Measurements from ENCODE around the gene PCSK5. TPM values are rescaled to one million over a fixed set of nuclear protein-coding genes. Genes with fewer than 3 reads are reported as not detected.
A peak's percentile ranks its signal among the peaks of the same experiment; 100 is the strongest.

PCSK5 gene
- total and polyA plus RNA-seq, 7 experiments from 2014 or later: 5.2 to 35.0 (median 19.1) TPM

DNA sequence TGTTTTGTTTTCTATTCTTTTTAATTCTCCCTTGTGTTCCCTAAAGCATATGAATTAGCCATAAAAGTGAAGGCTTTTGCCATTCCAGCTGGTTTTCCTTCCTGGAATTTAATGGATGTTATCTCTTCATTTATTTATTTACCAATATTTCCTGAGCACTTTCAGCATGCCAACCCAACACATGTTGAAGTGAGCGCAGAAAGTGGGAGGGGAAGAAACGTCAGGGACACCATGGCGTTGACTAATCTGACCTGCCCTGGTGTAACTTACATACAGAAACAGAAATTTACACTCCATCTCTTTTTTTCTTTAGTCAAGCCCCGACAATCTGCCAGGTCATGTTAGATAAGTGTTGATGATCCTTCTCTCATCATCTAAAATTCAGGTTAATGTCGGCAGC, 247.5 kb downstream of the PCSK5 start:
- H3K36me3 Mint-ChIP-seq: peaks cover 0 to 48% (median 26%) of the 10 kb centered on the region in 5 donors
- H3K4me1 ChIP-seq (ENCODE audit: control insufficient read depth in 2 of 2, insufficient read depth in 2 of 2, low read length in 2 of 2): no peaks in the 10 kb centered on the region
- no peak overlapping the region for H3K4me3 Mint-ChIP-seq
- DNase-seq: no peak
- no peaks in the 10 kb centered on the region for H3K36me3 ChIP-seq (ENCODE audit: control insufficient read depth in 2 of 3, insufficient read depth in 3 of 3, low read length in 3 of 3)
- no peaks in the 10 kb centered on the region for H3K27me3 ChIP-seq (ENCODE audit: control insufficient read depth in 2 of 2, insufficient read depth in 2 of 2, low read length in 2 of 2)
- H3K27ac Mint-ChIP-seq: peak overlapping the region in 1 of 9 donors; percentile 2
- CTCF ChIA-PET: no interaction called here
- no peak for ATAC-seq
- no peak overlapping the region for H3K27ac ChIP-seq (ENCODE audit: low read depth, low read length)
- no peaks in the 10 kb centered on the region for H3K27me3 Mint-ChIP-seq
- intact Hi-C loops (cut with micrococcal nuclease): no loop called here
- H3K9me3 Mint-ChIP-seq: no peaks in the 10 kb centered on the region
- peaks cover 4 to 27% (median 15%) of the 10 kb centered on the region in 7 donors for H3K4me1 Mint-ChIP-seq
- no peaks in the 10 kb centered on the region for H3K9me3 ChIP-seq (ENCODE audit: control insufficient read depth in 2 of 3, low read length in 3 of 3)
- POLR2A ChIA-PET: interaction anchor here (0.7 kb wide), 1 partner anchor 178 kb away, joined by 3 read pairs; no protein-coding TSS in a partner anchor
- H3K4me3 ChIP-seq (ENCODE audit: low read length): no peak overlapping the region

DNA sequence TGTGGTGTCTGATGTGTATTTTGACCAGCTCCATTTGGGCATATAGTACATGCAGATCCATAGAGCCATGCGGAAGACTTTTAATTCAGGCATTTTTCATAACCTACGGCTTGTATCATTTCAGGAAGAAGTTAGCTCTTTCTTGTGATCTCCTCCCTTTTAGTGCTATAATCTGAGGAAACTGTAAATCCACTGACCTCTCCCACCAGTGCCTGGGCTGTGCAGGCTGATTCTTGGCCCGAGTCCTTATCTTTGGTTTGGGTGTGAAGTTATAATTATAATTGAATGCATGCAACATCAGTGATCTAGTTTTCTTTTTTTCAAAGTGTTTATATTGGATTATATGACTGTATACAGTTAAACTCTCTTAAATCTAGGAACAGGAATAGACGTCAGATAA, 247.9 kb downstream of the PCSK5 start:
- DNase-seq (no peak), ATAC-seq (no peak)
- H3K4me3 ChIP-seq (ENCODE audit: low read length): no peak overlapping the region
- ChIA-PET CTCF (no interaction called here), POLR2A (no interaction called here)
- intact Hi-C loops (cut with micrococcal nuclease): no loop called here
- no peaks in the 10 kb centered on the region for H3K27me3 Mint-ChIP-seq
- H3K27me3 ChIP-seq (ENCODE audit: control insufficient read depth in 2 of 2, insufficient read depth in 2 of 2, low read length in 2 of 2): no peaks in the 10 kb centered on the region
- H3K4me3 Mint-ChIP-seq: no peak overlapping the region
- peaks cover 4 to 29% (median 13%) of the 10 kb centered on the region in 7 donors for H3K4me1 Mint-ChIP-seq
- no peaks in the 10 kb centered on the region for H3K36me3 ChIP-seq (ENCODE audit: control insufficient read depth in 2 of 3, insufficient read depth in 3 of 3, low read length in 3 of 3)
- H3K4me1 ChIP-seq (ENCODE audit: control insufficient read depth in 2 of 2, insufficient read depth in 2 of 2, low read length in 2 of 2): no peaks in the 10 kb centered on the region
- no peaks in the 10 kb centered on the region for H3K9me3 ChIP-seq (ENCODE audit: control insufficient read depth in 2 of 3, low read length in 3 of 3)
- peaks cover 0 to 44% (median 22%) of the 10 kb centered on the region in 5 donors for H3K36me3 Mint-ChIP-seq
- peak overlapping the region in 1 of 9 donors; percentile 2 for H3K27ac Mint-ChIP-seq
- no peaks in the 10 kb centered on the region for H3K9me3 Mint-ChIP-seq
- H3K27ac ChIP-seq (ENCODE audit: low read depth, low read length): no peak overlapping the region

DNA sequence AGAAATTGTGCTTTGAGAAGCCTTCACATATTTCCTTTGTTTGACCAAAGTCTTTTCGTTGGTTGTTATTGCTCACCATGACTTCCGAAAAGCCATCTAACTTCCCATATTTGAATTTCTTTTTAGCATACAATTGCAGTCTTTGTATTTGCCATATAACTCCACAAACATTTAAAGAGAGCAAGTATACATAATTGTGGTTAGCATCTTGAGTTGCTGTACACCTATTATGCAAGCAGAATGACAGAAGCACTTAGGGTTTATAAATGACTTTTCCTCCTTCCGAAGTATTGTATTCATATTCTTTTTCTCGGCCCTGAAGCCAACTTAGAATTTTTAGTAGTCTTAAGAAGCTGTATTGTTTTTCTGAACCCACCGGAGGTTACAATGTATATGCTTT, 253.4 kb downstream of the PCSK5 start:
- no peak overlapping the region for H3K4me3 ChIP-seq (ENCODE audit: low read length)
- Mint-ChIP-seq H3K4me1 (peaks cover 0 to 27% (median 8%) of the 10 kb centered on the region in 7 donors), H3K4me3 (no peak overlapping the region), H3K27ac (no peak overlapping the region), H3K36me3 (peaks cover 0 to 42% (median 21%) of the 10 kb centered on the region in 5 donors), H3K9me3 (peaks cover 0 to 2% (median 0%) of the 10 kb centered on the region in 11 donors), H3K27me3 (no peaks in the 10 kb centered on the region)
- no peak overlapping the region for H3K27ac ChIP-seq (ENCODE audit: low read depth, low read length)
- ChIA-PET POLR2A (no interaction called here), CTCF (interaction anchor here (0.5 kb wide), 1 partner anchor 277 kb away, joined by 3 read pairs; no protein-coding TSS in a partner anchor)
- DNase-seq (no peak), ATAC-seq (no peak)
- no peaks in the 10 kb centered on the region for H3K36me3 ChIP-seq (ENCODE audit: control insufficient read depth in 2 of 3, insufficient read depth in 3 of 3, low read length in 3 of 3)
- intact Hi-C loops (cut with micrococcal nuclease): no loop called here
- H3K4me1 ChIP-seq (ENCODE audit: control insufficient read depth in 2 of 2, insufficient read depth in 2 of 2, low read length in 2 of 2): no peaks in the 10 kb centered on the region
- no peaks in the 10 kb centered on the region for H3K9me3 ChIP-seq (ENCODE audit: control insufficient read depth in 2 of 3, low read length in 3 of 3)
- H3K27me3 ChIP-seq (ENCODE audit: control insufficient read depth in 2 of 2, insufficient read depth in 2 of 2, low read length in 2 of 2): no peaks in the 10 kb centered on the region

DNA sequence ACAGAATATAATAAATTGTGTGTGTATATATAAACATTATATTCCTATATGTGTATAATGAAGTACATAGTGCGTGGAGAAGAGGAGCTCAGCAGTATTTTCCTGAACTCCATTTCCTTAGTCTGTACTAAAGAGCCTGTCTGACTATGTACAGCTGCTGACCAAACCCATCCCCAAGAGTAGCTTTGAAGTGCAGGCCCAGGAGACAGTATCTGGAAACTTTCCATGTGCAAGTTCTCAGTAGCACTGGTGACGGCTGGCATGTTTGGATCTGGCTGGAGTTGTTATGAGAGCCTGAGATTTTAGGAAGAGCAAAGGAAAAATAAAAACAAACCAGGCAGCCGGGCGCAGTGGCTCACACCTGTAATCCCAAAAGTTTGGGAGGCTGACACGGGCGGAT, 259.5 kb downstream of the PCSK5 start:
- Mint-ChIP-seq H3K4me3 (no peak overlapping the region), H3K36me3 (peaks cover 0 to 38% (median 12%) of the 10 kb centered on the region in 5 donors), H3K27me3 (no peaks in the 10 kb centered on the region), H3K4me1 (peaks cover 0 to 14% (median 12%) of the 10 kb centered on the region in 7 donors), H3K9me3 (peaks cover 0 to 2% (median 0%) of the 10 kb centered on the region in 11 donors), H3K27ac (peak overlapping the region in 1 of 9 donors; percentile 74)
- no peaks in the 10 kb centered on the region for H3K9me3 ChIP-seq (ENCODE audit: control insufficient read depth in 2 of 3, low read length in 3 of 3)
- no peak overlapping the region for H3K27ac ChIP-seq (ENCODE audit: low read depth, low read length)
- no peaks in the 10 kb centered on the region for H3K4me1 ChIP-seq (ENCODE audit: control insufficient read depth in 2 of 2, insufficient read depth in 2 of 2, low read length in 2 of 2)
- H3K36me3 ChIP-seq (ENCODE audit: control insufficient read depth in 2 of 3, insufficient read depth in 3 of 3, low read length in 3 of 3): no peaks in the 10 kb centered on the region
- H3K4me3 ChIP-seq (ENCODE audit: low read length): no peak overlapping the region
- no peak for ATAC-seq
- ChIA-PET CTCF (no interaction called here), POLR2A (no interaction called here)
- no peak for DNase-seq
- H3K27me3 ChIP-seq (ENCODE audit: control insufficient read depth in 2 of 2, insufficient read depth in 2 of 2, low read length in 2 of 2): no peaks in the 10 kb centered on the region
- intact Hi-C loops (cut with micrococcal nuclease): no loop called here

DNA sequence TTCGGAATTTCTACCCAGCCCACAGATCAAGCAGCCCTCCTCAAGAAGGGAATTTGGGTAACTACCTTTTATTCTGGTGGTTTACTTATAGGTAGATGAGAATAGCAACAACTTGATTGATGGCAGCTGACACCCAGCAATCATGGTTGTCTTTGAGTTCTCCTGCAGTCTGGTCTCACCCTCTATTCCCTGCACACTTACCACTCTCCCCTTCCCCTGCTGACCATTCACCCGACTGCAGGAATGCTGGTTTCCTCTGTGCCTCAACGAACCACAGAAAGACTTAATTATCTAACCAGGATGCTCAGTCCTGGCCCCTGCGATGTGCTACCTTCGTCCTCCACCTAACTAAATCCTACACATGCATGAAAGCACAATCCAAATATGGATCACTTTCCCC, 260.8 kb downstream of the PCSK5 start:
- Mint-ChIP-seq H3K9me3 (peaks cover 0 to 2% (median 0%) of the 10 kb centered on the region in 11 donors), H3K27ac (no peak overlapping the region), H3K36me3 (peaks cover 0 to 37% (median 12%) of the 10 kb centered on the region in 5 donors), H3K4me1 (peaks cover 0 to 19% (median 12%) of the 10 kb centered on the region in 7 donors), H3K4me3 (no peak overlapping the region), H3K27me3 (no peaks in the 10 kb centered on the region)
- H3K9me3 ChIP-seq (ENCODE audit: control insufficient read depth in 2 of 3, low read length in 3 of 3): no peaks in the 10 kb centered on the region
- ChIA-PET POLR2A (no interaction called here), CTCF (no interaction called here)
- ATAC-seq (no peak), DNase-seq (no peak)
- no peak overlapping the region for H3K27ac ChIP-seq (ENCODE audit: low read depth, low read length)
- H3K4me3 ChIP-seq (ENCODE audit: low read length): no peak overlapping the region
- no peaks in the 10 kb centered on the region for H3K36me3 ChIP-seq (ENCODE audit: control insufficient read depth in 2 of 3, insufficient read depth in 3 of 3, low read length in 3 of 3)
- no peaks in the 10 kb centered on the region for H3K27me3 ChIP-seq (ENCODE audit: control insufficient read depth in 2 of 2, insufficient read depth in 2 of 2, low read length in 2 of 2)
- no peaks in the 10 kb centered on the region for H3K4me1 ChIP-seq (ENCODE audit: control insufficient read depth in 2 of 2, insufficient read depth in 2 of 2, low read length in 2 of 2)
- intact Hi-C loops (cut with micrococcal nuclease): no loop called here

DNA sequence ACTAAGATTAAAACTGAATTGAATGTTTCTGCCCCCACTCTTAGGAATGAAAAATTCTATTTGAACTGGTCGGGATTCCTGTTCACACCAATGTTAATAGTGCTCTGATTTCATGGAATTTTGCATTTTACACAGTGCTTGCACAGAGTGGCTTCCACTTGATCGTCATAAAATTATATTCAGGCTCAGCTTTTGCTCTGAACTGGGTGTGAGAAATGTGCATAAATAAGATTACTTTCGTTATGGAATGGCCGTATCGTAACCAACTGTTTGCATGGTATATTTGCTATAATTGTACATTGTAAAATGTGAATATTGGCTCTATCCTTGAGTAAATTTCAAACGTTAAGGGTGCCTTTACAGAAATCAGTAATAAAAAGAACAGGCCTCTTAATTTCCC, 262.9 kb downstream of the PCSK5 start:
- H3K36me3 Mint-ChIP-seq: peaks cover 0 to 45% (median 14%) of the 10 kb centered on the region in 5 donors
- no peak overlapping the region for H3K27ac ChIP-seq (ENCODE audit: low read depth, low read length)
- H3K9me3 ChIP-seq (ENCODE audit: control insufficient read depth in 2 of 3, low read length in 3 of 3): no peaks in the 10 kb centered on the region
- CTCF ChIA-PET: interaction anchor here (0.6 kb wide), 1 partner anchor 941 kb away, joined by 3 read pairs; no protein-coding TSS in a partner anchor
- POLR2A ChIA-PET: no interaction called here
- ATAC-seq: no peak
- no peak overlapping the region for H3K4me3 Mint-ChIP-seq
- peaks cover 0 to 10% (median 0%) of the 10 kb centered on the region in 3 experiments for H3K36me3 ChIP-seq (ENCODE audit: control insufficient read depth in 2 of 3, insufficient read depth in 3 of 3, low read length in 3 of 3)
- no peaks in the 10 kb centered on the region for H3K9me3 Mint-ChIP-seq
- no peaks in the 10 kb centered on the region for H3K27me3 Mint-ChIP-seq
- no peaks in the 10 kb centered on the region for H3K4me1 ChIP-seq (ENCODE audit: control insufficient read depth in 2 of 2, insufficient read depth in 2 of 2, low read length in 2 of 2)
- intact Hi-C loops (cut with micrococcal nuclease): no loop called here
- no peak for DNase-seq
- H3K4me3 ChIP-seq (ENCODE audit: low read length): no peak overlapping the region
- peaks cover 0 to 13% (median 6%) of the 10 kb centered on the region in 7 donors for H3K4me1 Mint-ChIP-seq
- H3K27me3 ChIP-seq (ENCODE audit: control insufficient read depth in 2 of 2, insufficient read depth in 2 of 2, low read length in 2 of 2): no peaks in the 10 kb centered on the region
- no peak overlapping the region for H3K27ac Mint-ChIP-seq

DNA sequence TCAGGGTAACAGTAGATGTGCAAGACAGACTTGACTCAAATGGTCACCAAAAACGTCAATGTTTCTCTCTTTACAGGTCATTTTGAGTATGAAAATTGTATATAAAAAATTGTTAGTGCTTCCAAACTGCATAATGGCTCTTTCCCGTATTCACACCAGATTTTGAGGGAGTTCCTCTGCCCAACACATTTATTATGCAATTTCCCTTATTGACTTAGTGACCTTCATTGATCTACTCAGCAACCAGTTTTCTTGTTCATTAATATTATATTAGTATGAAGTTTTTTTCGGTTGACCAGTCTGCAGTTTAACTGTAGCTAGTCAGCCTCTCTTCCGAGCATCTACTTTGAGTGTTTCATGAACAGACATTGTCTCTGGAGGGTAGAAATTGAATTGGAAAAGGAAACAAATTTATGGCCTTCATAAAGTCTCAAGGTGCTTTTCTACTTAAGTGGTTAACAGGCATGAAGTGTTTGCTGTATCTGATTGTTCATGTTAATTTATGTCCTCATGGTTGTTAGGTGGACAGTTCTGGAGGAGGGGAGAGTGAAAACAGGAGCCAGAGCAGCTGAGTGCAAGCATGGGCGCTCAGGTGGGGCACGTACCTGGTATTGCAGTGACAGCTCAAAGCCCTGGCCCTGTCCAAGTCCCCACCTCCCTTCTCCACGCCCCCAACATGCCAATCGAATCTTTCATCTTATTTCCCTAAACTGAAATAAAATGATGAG, 263.6 kb downstream of the PCSK5 start:
- H3K4me1 Mint-ChIP-seq: peaks cover 0 to 13% (median 4%) of the 10 kb centered on the region in 7 donors
- H3K27me3 Mint-ChIP-seq: no peaks in the 10 kb centered on the region
- peaks cover 3 to 47% (median 13%) of the 10 kb centered on the region in 5 donors for H3K36me3 Mint-ChIP-seq
- Histone ChIP-seq H3K27ac (ENCODE audit: low read depth, low read length) (no peak overlapping the region), H3K36me3 (ENCODE audit: control insufficient read depth in 2 of 3, insufficient read depth in 3 of 3, low read length in 3 of 3) (peaks cover 0 to 17% (median 4%) of the 10 kb centered on the region in 3 experiments), H3K4me1 (ENCODE audit: control insufficient read depth in 2 of 2, insufficient read depth in 2 of 2, low read length in 2 of 2) (no peaks in the 10 kb centered on the region), H3K27me3 (ENCODE audit: control insufficient read depth in 2 of 2, insufficient read depth in 2 of 2, low read length in 2 of 2) (no peaks in the 10 kb centered on the region), H3K4me3 (ENCODE audit: low read length) (no peak overlapping the region), H3K9me3 (ENCODE audit: control insufficient read depth in 2 of 3, low read length in 3 of 3) (no peaks in the 10 kb centered on the region)
- ChIA-PET POLR2A (no interaction called here), CTCF (interaction anchor here (0.6 kb wide), 1 partner anchor 941 kb away, joined by 3 read pairs; no protein-coding TSS in a partner anchor)
- no peak overlapping the region for H3K4me3 Mint-ChIP-seq
- intact Hi-C loops (cut with micrococcal nuclease): no loop called here
- H3K27ac Mint-ChIP-seq: no peak overlapping the region
- ATAC-seq (no peak), DNase-seq (no peak)
- no peaks in the 10 kb centered on the region for H3K9me3 Mint-ChIP-seq

Data from naive thymus-derived CD4-positive, alpha-beta T cell (primary cell).